ENCODE data around the gene OPA3. TPM values are rescaled to one million over a fixed set of nuclear protein-coding genes. Genes with fewer than 3 reads are reported as not detected.

OPA3 gene
- total and polyA plus RNA-seq, 10 of the 15 experiments (the other 5 are each of a cell fraction or from before 2014, with no cell fraction given), result 2.2 to 24.3 (median 13.3) TPM

DNA sequence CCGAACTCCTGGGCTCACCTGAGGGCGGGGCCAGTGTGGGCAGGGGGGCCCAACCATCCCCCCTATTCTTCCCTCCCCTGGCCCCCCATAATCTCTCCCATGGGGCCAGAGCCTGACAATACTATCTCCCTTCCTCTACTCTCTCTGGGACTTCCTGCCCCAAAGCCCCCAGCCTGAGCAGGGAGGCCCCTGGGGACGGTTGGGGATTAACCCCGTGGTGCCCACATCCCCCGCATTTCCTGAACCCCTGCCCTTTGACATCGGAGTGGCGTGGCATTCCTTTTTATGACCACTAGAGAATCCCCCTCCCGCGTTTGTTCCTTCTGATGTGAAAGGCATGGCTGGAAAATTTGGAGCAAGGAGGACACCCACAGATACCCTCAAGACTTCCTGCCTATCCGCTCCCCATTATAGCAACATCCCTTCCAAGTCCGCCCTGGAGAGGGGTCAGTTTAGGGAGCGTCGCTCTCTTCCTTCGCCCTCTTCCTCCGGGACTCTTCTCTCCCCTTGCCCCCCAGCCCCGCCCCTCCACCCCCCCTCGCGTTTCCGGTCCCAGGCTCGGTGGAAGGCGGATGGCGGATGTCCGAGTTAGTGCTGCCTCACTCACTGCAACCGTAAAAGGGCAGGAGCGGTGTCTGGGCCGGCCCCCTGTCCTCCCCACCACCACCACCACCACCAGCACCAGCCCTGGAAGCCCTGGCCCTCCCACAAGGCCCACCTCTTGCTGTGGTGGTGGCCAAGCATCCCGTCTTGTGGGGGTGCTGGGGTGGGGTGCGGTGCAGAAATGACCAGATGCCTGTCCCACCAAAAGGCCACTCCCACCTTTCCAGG is 75.5 kb downstream of the OPA3 start (continued):
- TF ChIP-seq MYC (IDR thresholded peaks at IDR 0.05; ENCODE audit: insufficient read depth, insufficient read length, insufficient replicate concordance, low read length, severe bottlenecking), result no peak
- TF ChIP-seq HDAC2 (IDR thresholded peaks at IDR 0.05), result no peak
- peak; percentile 61 for TF ChIP-seq NBN (IDR thresholded peaks at IDR 0.05)
- TF ChIP-seq, protein P1, sequence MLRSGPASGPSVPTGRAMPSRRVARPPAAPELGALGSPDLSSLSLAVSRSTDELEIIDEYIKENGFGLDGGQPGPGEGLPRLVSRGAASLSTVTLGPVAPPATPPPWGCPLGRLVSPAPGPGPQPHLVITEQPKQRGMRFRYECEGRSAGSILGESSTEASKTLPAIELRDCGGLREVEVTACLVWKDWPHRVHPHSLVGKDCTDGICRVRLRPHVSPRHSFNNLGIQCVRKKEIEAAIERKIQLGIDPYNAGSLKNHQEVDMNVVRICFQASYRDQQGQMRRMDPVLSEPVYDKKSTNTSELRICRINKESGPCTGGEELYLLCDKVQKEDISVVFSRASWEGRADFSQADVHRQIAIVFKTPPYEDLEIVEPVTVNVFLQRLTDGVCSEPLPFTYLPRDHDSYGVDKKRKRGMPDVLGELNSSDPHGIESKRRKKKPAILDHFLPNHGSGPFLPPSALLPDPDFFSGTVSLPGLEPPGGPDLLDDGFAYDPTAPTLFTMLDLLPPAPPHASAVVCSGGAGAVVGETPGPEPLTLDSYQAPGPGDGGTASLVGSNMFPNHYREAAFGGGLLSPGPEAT (IDR thresholded peaks at IDR 0.05; ENCODE audit: low read depth), result peak; percentile 76
- peak in 1 of 2 experiments; percentile 47; a peak in 2 of 4 replicates for TF ChIP-seq EP300 (IDR thresholded peaks at IDR 0.05; ENCODE audit: borderline replicate concordance in 1 of 2, control insufficient read depth in 1 of 2, low read depth in 2 of 2, low read length in 2 of 2)
- peak; percentile 98 for TF ChIP-seq IKZF1 (conservative IDR thresholded peaks at IDR 0.05)
- TF ChIP-seq NFXL1 (IDR thresholded peaks at IDR 0.05; ENCODE audit: borderline replicate concordance), result no peak
- peak; percentile 12; the same call in 1 of the 2 replicates for TF ChIP-seq BMI1 (IDR thresholded peaks at IDR 0.05; ENCODE audit: borderline replicate concordance)
- TF ChIP-seq YY1 (IDR thresholded peaks at IDR 0.05; ENCODE audit: low read depth, low read length), result peak; percentile 36; the same call in 1 of the 2 replicates
- TF ChIP-seq MEF2A (IDR thresholded peaks at IDR 0.05; ENCODE audit: insufficient read depth, low read depth, low read length), result 0 out of 2 replicates have a peak, but pooled peaks have one; percentile 2
- no peak for TF ChIP-seq FOS (IDR thresholded peaks at IDR 0.05; ENCODE audit: borderline replicate concordance, extremely low read depth, insufficient read length)
- TF ChIP-seq, protein P2, sequence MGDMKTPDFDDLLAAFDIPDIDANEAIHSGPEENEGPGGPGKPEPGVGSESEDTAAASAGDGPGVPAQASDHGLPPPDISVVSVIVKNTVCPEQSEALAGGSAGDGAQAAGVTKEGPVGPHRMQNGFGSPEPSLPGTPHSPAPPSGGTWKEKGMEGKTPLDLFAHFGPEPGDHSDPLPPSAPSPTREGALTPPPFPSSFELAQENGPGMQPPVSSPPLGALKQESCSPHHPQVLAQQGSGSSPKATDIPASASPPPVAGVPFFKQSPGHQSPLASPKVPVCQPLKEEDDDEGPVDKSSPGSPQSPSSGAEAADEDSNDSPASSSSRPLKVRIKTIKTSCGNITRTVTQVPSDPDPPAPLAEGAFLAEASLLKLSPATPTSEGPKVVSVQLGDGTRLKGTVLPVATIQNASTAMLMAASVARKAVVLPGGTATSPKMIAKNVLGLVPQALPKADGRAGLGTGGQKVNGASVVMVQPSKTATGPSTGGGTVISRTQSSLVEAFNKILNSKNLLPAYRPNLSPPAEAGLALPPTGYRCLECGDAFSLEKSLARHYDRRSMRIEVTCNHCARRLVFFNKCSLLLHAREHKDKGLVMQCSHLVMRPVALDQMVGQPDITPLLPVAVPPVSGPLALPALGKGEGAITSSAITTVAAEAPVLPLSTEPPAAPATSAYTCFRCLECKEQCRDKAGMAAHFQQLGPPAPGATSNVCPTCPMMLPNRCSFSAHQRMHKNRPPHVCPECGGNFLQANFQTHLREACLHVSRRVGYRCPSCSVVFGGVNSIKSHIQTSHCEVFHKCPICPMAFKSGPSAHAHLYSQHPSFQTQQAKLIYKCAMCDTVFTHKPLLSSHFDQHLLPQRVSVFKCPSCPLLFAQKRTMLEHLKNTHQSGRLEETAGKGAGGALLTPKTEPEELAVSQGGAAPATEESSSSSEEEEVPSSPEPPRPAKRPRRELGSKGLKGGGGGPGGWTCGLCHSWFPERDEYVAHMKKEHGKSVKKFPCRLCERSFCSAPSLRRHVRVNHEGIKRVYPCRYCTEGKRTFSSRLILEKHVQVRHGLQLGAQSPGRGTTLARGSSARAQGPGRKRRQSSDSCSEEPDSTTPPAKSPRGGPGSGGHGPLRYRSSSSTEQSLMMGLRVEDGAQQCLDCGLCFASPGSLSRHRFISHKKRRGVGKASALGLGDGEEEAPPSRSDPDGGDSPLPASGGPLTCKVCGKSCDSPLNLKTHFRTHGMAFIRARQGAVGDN (IDR thresholded peaks at IDR 0.05), result no peak; the same call in 1 of the 2 replicates
- TF ChIP-seq, protein P3, sequence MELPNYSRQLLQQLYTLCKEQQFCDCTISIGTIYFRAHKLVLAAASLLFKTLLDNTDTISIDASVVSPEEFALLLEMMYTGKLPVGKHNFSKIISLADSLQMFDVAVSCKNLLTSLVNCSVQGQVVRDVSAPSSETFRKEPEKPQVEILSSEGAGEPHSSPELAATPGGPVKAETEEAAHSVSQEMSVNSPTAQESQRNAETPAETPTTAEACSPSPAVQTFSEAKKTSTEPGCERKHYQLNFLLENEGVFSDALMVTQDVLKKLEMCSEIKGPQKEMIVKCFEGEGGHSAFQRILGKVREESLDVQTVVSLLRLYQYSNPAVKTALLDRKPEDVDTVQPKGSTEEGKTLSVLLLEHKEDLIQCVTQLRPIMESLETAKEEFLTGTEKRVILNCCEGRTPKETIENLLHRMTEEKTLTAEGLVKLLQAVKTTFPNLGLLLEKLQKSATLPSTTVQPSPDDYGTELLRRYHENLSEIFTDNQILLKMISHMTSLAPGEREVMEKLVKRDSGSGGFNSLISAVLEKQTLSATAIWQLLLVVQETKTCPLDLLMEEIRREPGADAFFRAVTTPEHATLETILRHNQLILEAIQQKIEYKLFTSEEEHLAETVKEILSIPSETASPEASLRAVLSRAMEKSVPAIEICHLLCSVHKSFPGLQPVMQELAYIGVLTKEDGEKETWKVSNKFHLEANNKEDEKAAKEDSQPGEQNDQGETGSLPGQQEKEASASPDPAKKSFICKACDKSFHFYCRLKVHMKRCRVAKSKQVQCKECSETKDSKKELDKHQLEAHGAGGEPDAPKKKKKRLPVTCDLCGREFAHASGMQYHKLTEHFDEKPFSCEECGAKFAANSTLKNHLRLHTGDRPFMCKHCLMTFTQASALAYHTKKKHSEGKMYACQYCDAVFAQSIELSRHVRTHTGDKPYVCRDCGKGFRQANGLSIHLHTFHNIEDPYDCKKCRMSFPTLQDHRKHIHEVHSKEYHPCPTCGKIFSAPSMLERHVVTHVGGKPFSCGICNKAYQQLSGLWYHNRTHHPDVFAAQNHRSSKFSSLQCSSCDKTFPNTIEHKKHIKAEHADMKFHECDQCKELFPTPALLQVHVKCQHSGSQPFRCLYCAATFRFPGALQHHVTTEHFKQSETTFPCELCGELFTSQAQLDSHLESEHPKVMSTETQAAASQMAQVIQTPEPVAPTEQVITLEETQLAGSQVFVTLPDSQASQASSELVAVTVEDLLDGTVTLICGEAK (IDR thresholded peaks at IDR 0.05; ENCODE audit: borderline replicate concordance), result 0 out of 2 replicates have a peak, but pooled peaks have one; percentile 14
- TF ChIP-seq ATF7 (IDR thresholded peaks at IDR 0.05; ENCODE audit: low read depth), result peak; percentile 51; the same call in 1 of the 2 replicates

All from GM12878 (cell line).